ENCODE data around the gene LBHD2. TPM values are rescaled to one million over a fixed set of nuclear protein-coding genes. Genes with fewer than 3 reads are reported as not detected.
"Not testable (repeated sequence)": the region's sequence is repeated elsewhere in the genome, so short reads cannot be mapped to it uniquely, and the experiment has no call there.

Gene LBHD2
- total RNA-seq, 1 donor from 2014 or later: not detected

- Histone ChIP-seq H3K4me3 (no peak overlapping the region), H3K9me3 (replicated peaks) (no peaks in the 10 kb centered on the region), H3K27me3 (ENCODE audit: low read depth) (no peaks in the 10 kb centered on the region), H3K4me1 (peaks cover 79% of the 10 kb centered on the region), H3K27ac (replicated peaks) (peak overlapping the region; percentile 99), H3K36me3 (no peaks in the 10 kb centered on the region)
- peak; percentile 80 for DNase-seq
- TF ChIP-seq CTCF (IDR thresholded peaks at IDR 0.05; ENCODE audit: borderline replicate concordance): no peak
- intact Hi-C loops (cut with micrococcal nuclease): no loop called here
Observed at GRCh38 chr14:103118663-103119404, 34.8 kb downstream of the LBHD2 start.

- H3K9me3 ChIP-seq (replicated peaks); H3K27me3 ChIP-seq (ENCODE audit: low read depth); H3K36me3 ChIP-seq; DNase-seq; H3K4me3 ChIP-seq; intact Hi-C loops (cut with micrococcal nuclease): not testable (repeated sequence)
- Histone ChIP-seq H3K4me1 (peaks cover 79% of the 10 kb centered on the region), H3K27ac (replicated peaks) (peak overlapping the region; percentile 99)
Observed at GRCh38 chr14:103119527-103119926, 35.5 kb downstream of the LBHD2 start.

GRCh38 chr14:103121121-103121845 lies 37.3 kb downstream of the LBHD2 start:
- DNase-seq: peak; percentile 64
- intact Hi-C loops (cut with micrococcal nuclease): no loop called here
- H3K9me3 ChIP-seq (replicated peaks): no peaks in the 10 kb centered on the region
- H3K27ac ChIP-seq (replicated peaks): peak overlapping the region; percentile 99
- no peak for TF ChIP-seq CTCF (IDR thresholded peaks at IDR 0.05; ENCODE audit: borderline replicate concordance)
- peaks cover 88% of the 10 kb centered on the region for H3K4me1 ChIP-seq
- H3K4me3 ChIP-seq: peak overlapping the region; percentile 96
- no peaks in the 10 kb centered on the region for H3K27me3 ChIP-seq (ENCODE audit: low read depth)
- no peaks in the 10 kb centered on the region for H3K36me3 ChIP-seq

GRCh38 chr14:103121846-103122584 lies 38.0 kb downstream of the LBHD2 start:
- intact Hi-C loops (cut with micrococcal nuclease): no loop called here

GRCh38 chr14:103122585-103122946 lies 38.6 kb downstream of the LBHD2 start:
- peaks cover 92% of the 10 kb centered on the region for H3K4me1 ChIP-seq

More at GRCh38 chr14:103121846-103122584, 38.0 kb downstream of the LBHD2 start:
- peak; percentile 91 for DNase-seq
- no peak for TF ChIP-seq CTCF (IDR thresholded peaks at IDR 0.05; ENCODE audit: borderline replicate concordance)
- H3K9me3 ChIP-seq (replicated peaks): no peaks in the 10 kb centered on the region
- peaks cover 93% of the 10 kb centered on the region for H3K4me1 ChIP-seq
- H3K27me3 ChIP-seq (ENCODE audit: low read depth): no peaks in the 10 kb centered on the region
- peak overlapping the region; percentile 99 for H3K27ac ChIP-seq (replicated peaks)
- H3K36me3 ChIP-seq: peaks cover 4% of the 10 kb centered on the region
- peak overlapping the region; percentile 96 for H3K4me3 ChIP-seq

More at GRCh38 chr14:103122585-103122946, 38.6 kb downstream of the LBHD2 start:
- DNase-seq: peak; percentile 48
- peak overlapping the region; percentile 99 for H3K27ac ChIP-seq (replicated peaks)
- no peaks in the 10 kb centered on the region for H3K27me3 ChIP-seq (ENCODE audit: low read depth)
- no peak for TF ChIP-seq CTCF (IDR thresholded peaks at IDR 0.05; ENCODE audit: borderline replicate concordance)
- H3K9me3 ChIP-seq (replicated peaks): no peaks in the 10 kb centered on the region
- H3K36me3 ChIP-seq: peaks cover 7% of the 10 kb centered on the region
- intact Hi-C loops (cut with micrococcal nuclease): no loop called here
- peak overlapping the region; percentile 96 for H3K4me3 ChIP-seq

Measured in left ventricle myocardium inferior (tissue), 1 donor.